GM12878 (cell line): ENCODE results near the gene MMRN2. TPM values are rescaled to one million over a fixed set of nuclear protein-coding genes. Genes with fewer than 3 reads are reported as not detected.

Experiments used
- BMI1 ChIP-seq: fragments of 450-650 bp; IDR thresholded peaks from 2 replicates; pipeline ENCODE4 v1.6.1; 2016; ENCODE audit warnings: mild to moderate bottlenecking, moderate library complexity, borderline replicate concordance
- CHD1 ChIP-seq: IDR thresholded peaks from 2 replicates; pipeline ENCODE4 v1.6.1; 2012; ENCODE audit warnings: low read depth, low read length, improper control_type of control experiment
- DPF2 ChIP-seq: fragments of 450-650 bp; IDR thresholded peaks from 2 replicates; pipeline ENCODE4 v1.6.1; 2017; ENCODE audit warnings: mild to moderate bottlenecking
- EP300 ChIP-seq, 2 experiments: fragments of 150-350 bp in 1 of 2; IDR thresholded peaks; 2 replicates each; pipeline ENCODE4 v1.6.1; 2011 to 2012; ENCODE audit warnings: low read depth in 2 of 2, low read length in 2 of 2, borderline replicate concordance in 1 of 2, improper control_type of control experiment in 1 of 2, inconsistent platforms in 1 of 2; ENCODE audit not compliant: control insufficient read depth in 1 of 2
- GATAD2B ChIP-seq: fragments of 450-650 bp; conservative IDR thresholded peaks from 2 replicates; pipeline ENCODE4 v1.6.1; 2017; ENCODE audit warnings: low read depth, mild to moderate bottlenecking, moderate library complexity
- HCFC1 ChIP-seq: fragments of 150-350 bp; IDR thresholded peaks from 2 replicates; pipeline ENCODE4 v1.6.1; 2014; ENCODE audit warnings: low read length
- HDGF ChIP-seq: fragments of 450-650 bp; IDR thresholded peaks from 2 replicates; pipeline ENCODE4 v1.6.1; 2016; ENCODE audit warnings: antibody characterized with exemption
- IRF4 ChIP-seq: IDR thresholded peaks from 2 replicates; pipeline ENCODE4 v1.6.1; 2011; ENCODE audit warnings: low read depth, low read length
- KDM1A ChIP-seq: fragments of 200-600 bp; sonication (generic); IDR thresholded peaks from 2 replicates; pipeline ENCODE4 v1.6.1; 2016; ENCODE audit warnings: borderline replicate concordance
- MEF2B ChIP-seq: fragments of 450-650 bp; IDR thresholded peaks from 2 replicates; pipeline ENCODE4 v1.6.1; 2018; ENCODE audit warnings: mild to moderate bottlenecking, moderate library complexity; ENCODE audit not compliant: partially characterized antibody, poor library complexity, severe bottlenecking
- MYB ChIP-seq: fragments of 150-350 bp; IDR thresholded peaks from 2 replicates; pipeline ENCODE4 v1.6.1; 2014; ENCODE audit warnings: mild to moderate bottlenecking, low read depth, low read length, borderline replicate concordance
- NR2C2 ChIP-seq: IDR thresholded peaks from 2 replicates; pipeline ENCODE4 v1.6.1; 2011; ENCODE audit warnings: borderline replicate concordance, low read depth; ENCODE audit not compliant: control insufficient read depth, insufficient read length
- RAD21 ChIP-seq: IDR thresholded peaks from 2 replicates; pipeline ENCODE4 v1.6.1; 2011; ENCODE audit warnings: mild to moderate bottlenecking, low read depth, low read length, moderate library complexity; ENCODE audit not compliant: insufficient read depth
- SMC3 ChIP-seq: IDR thresholded peaks from 2 replicates; pipeline ENCODE4 v1.6.1; 2011; ENCODE audit warnings: low read length, improper control_type of control experiment, borderline replicate concordance
- SP1 ChIP-seq: IDR thresholded peaks from one replicate; pipeline ENCODE4 v1.6.1; 2011; ENCODE audit warnings: low read depth, low read length
- TCF12 ChIP-seq: IDR thresholded peaks from 2 replicates; pipeline ENCODE4 v1.6.1; 2011; ENCODE audit warnings: low read depth, mild to moderate bottlenecking, low read length
- TCF3 ChIP-seq: IDR thresholded peaks from 2 replicates; pipeline ENCODE4 v1.6.1; 2012; ENCODE audit warnings: low read depth, mild to moderate bottlenecking, low read length, borderline replicate concordance; ENCODE audit not compliant: insufficient read depth
- WRNIP1 ChIP-seq: IDR thresholded peaks from 2 replicates; pipeline ENCODE4 v1.6.1; 2011; ENCODE audit warnings: low read depth, low read length, improper control_type of control experiment, borderline replicate concordance
- YBX1 ChIP-seq: fragments of 450-650 bp; IDR thresholded peaks from 2 replicates; pipeline ENCODE4 v1.6.1; 2016; ENCODE audit warnings: antibody characterized with exemption
- ZNF24 ChIP-seq: fragments of 450-650 bp; IDR thresholded peaks from 2 replicates; pipeline ENCODE4 v1.6.1; 2017; ENCODE audit warnings: antibody characterized with exemption, mild to moderate bottlenecking
- polyA plus RNA-seq, 11 experiments: library from polyadenylated mRNA; depleted of rRNA in 4 of 11; unstranded in 6 of 11; stranded (reverse) in 5 of 11; fragments of >200 nt; fragmentation: Nextera tagmentation in 4 of 11; fragmentation: Illumina TruSeq in 1 of 11; extraction: Ambion mirVana in 4 of 11; extraction: Trizol in 1 of 11; gene quantifications; 1 replicate in 1 of 11; 2 replicates in 10 of 11; pipeline versions ENCODE4 v1.2.1 to v1.2.3, GENCODE V29; 2011 to 2016; ENCODE audit warnings: inconsistent platforms in 2 of 11, missing spikeins in 2 of 11, low read depth in 1 of 11
- total RNA-seq, 4 experiments: library from RNA; depleted of rRNA in 3 of 4; stranded (reverse); fragments of >200 nt in 3 of 4; fragmentation: Illumina TruSeq in 1 of 4; extraction: Trizol in 1 of 4; gene quantifications; 2 replicates each; pipeline versions ENCODE4 v1.2.1 to v1.2.3, GENCODE V29; 2013 to 2021
- TF ChIP-seq, protein P1 (sequence below): fragments of 150-350 bp; IDR thresholded peaks from 2 replicates; pipeline ENCODE4 v1.6.1; 2014; ENCODE audit warnings: mild to moderate bottlenecking, low read depth, low read length
- TF ChIP-seq, protein P2 (sequence below): fragments of 450-650 bp; formaldehyde crosslinking; IDR thresholded peaks from 2 replicates; pipeline ENCODE4 v1.4.0; 2020; ENCODE audit warnings: mild to moderate bottlenecking, moderate library complexity
- TF ChIP-seq, protein P3 (sequence below): fragments of 450-650 bp; IDR thresholded peaks from 2 replicates; pipeline ENCODE4 v1.6.1; 2018; ENCODE audit warnings: borderline replicate concordance, mild to moderate bottlenecking; ENCODE audit not compliant: partially characterized antibody

Gene MMRN2
- total and polyA plus RNA-seq, 10 of the 15 experiments (the other 5 are each of a cell fraction or from before 2014, with no cell fraction given): 0.09 to 1.0 (median 0.54) TPM; not detected in 3

DNA sequence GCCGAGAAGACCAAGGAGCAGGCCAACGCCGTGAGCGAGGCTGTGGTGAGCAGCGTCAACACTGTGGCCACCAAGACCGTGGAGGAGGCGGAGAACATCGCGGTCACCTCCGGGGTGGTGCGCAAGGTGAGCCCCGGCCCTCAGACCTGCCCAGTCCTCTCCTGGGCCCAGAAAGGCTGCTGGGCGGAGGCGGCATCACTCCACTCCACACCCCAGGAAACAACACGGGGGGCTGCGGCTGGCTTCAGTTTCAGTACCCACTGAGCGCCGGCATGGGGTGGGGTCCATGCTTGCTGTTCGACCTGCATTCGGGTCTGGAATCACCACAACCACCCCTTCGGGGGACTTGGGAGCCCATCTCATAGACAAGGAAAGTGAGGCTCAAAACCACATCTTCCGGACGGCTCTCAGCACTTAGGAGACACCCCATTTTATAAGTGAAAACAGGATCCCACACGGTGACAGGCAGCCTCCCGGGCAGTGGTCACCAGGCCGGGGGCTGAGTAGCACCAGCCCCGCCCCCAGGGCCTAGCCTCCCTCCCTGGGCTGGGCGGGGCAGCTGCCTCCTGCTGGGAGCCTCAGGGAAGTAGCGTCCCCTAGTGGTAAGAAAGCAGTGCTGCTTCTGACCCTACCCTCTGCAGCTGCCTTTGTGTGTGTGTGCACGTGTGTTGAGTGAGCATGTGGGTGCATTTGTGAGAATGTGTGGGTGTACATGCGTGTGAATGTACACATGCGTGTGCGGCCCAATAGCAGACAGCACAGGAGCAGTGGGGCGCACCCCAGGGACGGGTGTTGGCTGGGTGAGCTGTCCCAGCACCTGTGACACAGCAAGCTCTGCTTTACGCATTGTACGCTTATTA, 2.8 kb upstream of the MMRN2 start (continued):
- TF ChIP-seq NR2C2 (no peak), CHD1 (no peak), MEF2B (peak; percentile 47), IRF4 (0 out of 2 replicates have a peak, but pooled peaks have one; percentile 36), BMI1 (no peak), YBX1 (no peak), HCFC1 (0 out of 2 replicates have a peak, but pooled peaks have one; percentile 13), SMC3 (peak; percentile 59; the same call in 1 of the 2 replicates), HDGF (no peak; the same call in 1 of the 2 replicates), WRNIP1 (no peak), GATAD2B (peak; percentile 42; the same call in 1 of the 2 replicates), SP1 (no peak), MYB (no peak), ZNF24 (no peak), RAD21 (peak; percentile 72), TCF3 (0 out of 2 replicates have a peak, but pooled peaks have one; percentile 20), EP300 (IDR thresholded peaks at IDR 0.05; ENCODE audit: borderline replicate concordance in 1 of 2, control insufficient read depth in 1 of 2, low read depth in 2 of 2, low read length in 2 of 2) (no peak), KDM1A (no peak), DPF2 (0 out of 2 replicates have a peak, but pooled peaks have one; percentile 26), TCF12 (peak; percentile 90)
- TF ChIP-seq, protein P1, sequence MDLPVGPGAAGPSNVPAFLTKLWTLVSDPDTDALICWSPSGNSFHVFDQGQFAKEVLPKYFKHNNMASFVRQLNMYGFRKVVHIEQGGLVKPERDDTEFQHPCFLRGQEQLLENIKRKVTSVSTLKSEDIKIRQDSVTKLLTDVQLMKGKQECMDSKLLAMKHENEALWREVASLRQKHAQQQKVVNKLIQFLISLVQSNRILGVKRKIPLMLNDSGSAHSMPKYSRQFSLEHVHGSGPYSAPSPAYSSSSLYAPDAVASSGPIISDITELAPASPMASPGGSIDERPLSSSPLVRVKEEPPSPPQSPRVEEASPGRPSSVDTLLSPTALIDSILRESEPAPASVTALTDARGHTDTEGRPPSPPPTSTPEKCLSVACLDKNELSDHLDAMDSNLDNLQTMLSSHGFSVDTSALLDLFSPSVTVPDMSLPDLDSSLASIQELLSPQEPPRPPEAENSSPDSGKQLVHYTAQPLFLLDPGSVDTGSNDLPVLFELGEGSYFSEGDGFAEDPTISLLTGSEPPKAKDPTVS: no peak
- TF ChIP-seq, protein P2, sequence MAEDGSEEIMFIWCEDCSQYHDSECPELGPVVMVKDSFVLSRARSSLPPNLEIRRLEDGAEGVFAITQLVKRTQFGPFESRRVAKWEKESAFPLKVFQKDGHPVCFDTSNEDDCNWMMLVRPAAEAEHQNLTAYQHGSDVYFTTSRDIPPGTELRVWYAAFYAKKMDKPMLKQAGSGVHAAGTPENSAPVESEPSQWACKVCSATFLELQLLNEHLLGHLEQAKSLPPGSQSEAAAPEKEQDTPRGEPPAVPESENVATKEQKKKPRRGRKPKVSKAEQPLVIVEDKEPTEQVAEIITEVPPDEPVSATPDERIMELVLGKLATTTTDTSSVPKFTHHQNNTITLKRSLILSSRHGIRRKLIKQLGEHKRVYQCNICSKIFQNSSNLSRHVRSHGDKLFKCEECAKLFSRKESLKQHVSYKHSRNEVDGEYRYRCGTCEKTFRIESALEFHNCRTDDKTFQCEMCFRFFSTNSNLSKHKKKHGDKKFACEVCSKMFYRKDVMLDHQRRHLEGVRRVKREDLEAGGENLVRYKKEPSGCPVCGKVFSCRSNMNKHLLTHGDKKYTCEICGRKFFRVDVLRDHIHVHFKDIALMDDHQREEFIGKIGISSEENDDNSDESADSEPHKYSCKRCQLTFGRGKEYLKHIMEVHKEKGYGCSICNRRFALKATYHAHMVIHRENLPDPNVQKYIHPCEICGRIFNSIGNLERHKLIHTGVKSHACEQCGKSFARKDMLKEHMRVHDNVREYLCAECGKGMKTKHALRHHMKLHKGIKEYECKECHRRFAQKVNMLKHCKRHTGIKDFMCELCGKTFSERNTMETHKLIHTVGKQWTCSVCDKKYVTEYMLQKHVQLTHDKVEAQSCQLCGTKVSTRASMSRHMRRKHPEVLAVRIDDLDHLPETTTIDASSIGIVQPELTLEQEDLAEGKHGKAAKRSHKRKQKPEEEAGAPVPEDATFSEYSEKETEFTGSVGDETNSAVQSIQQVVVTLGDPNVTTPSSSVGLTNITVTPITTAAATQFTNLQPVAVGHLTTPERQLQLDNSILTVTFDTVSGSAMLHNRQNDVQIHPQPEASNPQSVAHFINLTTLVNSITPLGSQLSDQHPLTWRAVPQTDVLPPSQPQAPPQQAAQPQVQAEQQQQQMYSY (CRISPR knock-in tag): no peak
- TF ChIP-seq, protein P3, sequence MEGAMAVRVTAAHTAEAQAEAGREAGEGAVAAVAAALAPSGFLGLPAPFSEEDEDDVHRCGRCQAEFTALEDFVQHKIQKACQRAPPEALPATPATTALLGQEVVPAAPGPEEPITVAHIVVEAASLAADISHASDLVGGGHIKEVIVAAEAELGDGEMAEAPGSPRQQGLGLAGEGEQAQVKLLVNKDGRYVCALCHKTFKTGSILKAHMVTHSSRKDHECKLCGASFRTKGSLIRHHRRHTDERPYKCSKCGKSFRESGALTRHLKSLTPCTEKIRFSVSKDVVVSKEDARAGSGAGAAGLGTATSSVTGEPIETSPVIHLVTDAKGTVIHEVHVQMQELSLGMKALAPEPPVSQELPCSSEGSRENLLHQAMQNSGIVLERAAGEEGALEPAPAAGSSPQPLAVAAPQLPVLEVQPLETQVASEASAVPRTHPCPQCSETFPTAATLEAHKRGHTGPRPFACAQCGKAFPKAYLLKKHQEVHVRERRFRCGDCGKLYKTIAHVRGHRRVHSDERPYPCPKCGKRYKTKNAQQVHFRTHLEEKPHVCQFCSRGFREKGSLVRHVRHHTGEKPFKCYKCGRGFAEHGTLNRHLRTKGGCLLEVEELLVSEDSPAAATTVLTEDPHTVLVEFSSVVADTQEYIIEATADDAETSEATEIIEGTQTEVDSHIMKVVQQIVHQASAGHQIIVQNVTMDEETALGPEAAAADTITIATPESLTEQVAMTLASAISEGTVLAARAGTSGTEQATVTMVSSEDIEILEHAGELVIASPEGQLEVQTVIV: no peak
